Neural progenitor cell (in vitro differentiated cells): ENCODE measurements around the gene KXD1.
A peak's percentile ranks its signal among the peaks of the same experiment; 100 is the strongest.

Experiments used
- EZH2phosphoT487 ChIP-seq: fragments of 200-600 bp; sonication (generic); IDR thresholded peaks from 2 replicates; pipeline ENCODE4 v1.6.1; 2017; ENCODE audit warnings: antibody characterized with exemption
- TF ChIP-seq, protein P1 (sequence below): fragments of 200-600 bp; sonication (generic); IDR thresholded peaks from 2 replicates; pipeline ENCODE4 v1.5.1; 2017; ENCODE audit warnings: antibody characterized with exemption, mild to moderate bottlenecking

DNA sequence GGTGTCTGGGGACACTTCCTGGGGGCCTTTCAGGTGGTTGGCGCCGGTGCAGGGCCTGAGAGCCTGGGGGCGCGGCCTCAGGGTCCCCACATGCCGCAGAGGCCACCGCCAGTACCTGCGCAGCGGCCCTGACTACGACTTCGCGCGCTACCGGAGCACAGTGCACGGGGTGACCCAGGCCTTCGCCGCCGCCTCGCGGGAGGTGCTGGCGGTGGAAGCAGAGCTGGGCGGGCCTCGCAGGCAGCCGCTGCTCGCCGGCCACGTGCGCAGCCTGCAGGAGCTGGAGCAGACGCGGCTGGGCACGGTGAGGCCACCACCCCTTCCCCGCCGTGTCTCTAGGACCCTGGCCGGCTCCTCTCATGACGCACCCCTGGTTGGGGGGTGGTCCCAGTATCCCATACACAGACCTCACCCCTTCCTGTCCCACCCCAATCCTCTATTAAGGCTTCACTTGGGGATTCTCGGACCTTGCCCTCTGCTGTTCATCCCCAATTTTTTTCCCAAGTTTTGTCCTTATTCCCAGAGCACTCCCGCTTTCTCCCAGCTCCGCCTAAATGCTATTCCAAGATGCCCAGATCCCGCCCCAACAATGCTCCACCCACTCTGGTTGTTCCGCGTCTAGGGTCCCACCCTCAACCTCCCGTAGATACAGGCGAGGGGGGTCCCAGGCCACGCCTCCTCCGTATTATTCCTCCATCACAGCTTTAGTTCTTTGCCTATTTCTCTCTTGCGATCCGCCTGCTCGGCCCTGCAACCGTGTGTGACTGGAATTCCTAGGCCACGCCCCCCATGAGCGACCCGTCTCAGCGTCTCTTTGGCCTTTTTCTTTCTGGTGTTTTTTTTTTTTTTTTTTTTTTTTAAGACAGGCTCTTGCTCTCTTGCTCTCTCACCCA is 32.0 kb downstream of the KXD1 start:
- TF ChIP-seq, protein P1, sequence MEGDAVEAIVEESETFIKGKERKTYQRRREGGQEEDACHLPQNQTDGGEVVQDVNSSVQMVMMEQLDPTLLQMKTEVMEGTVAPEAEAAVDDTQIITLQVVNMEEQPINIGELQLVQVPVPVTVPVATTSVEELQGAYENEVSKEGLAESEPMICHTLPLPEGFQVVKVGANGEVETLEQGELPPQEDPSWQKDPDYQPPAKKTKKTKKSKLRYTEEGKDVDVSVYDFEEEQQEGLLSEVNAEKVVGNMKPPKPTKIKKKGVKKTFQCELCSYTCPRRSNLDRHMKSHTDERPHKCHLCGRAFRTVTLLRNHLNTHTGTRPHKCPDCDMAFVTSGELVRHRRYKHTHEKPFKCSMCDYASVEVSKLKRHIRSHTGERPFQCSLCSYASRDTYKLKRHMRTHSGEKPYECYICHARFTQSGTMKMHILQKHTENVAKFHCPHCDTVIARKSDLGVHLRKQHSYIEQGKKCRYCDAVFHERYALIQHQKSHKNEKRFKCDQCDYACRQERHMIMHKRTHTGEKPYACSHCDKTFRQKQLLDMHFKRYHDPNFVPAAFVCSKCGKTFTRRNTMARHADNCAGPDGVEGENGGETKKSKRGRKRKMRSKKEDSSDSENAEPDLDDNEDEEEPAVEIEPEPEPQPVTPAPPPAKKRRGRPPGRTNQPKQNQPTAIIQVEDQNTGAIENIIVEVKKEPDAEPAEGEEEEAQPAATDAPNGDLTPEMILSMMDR, result peak; percentile 21
- TF ChIP-seq EZH2phosphoT487, result no peak
